Right atrium auricular region (tissue), 2 donors: Measurements from ENCODE around the gene ARAP2. TPM values are rescaled to one million over a fixed set of nuclear protein-coding genes. Genes with fewer than 3 reads are reported as not detected.

Source experiments
- DNase-seq: peaks from one replicate; pipeline ENCODE4 v3.0.0-alpha.2; 2019; ENCODE audit warnings: low spot score
- H3K27ac ChIP-seq, 2 donors: fragments of 200-600 bp; sonication (generic); 1 replicate in 1 of 2; 2 replicates in 1 of 2; pipeline ENCODE4 v1.5.1; 2016 to 2019
- H3K27me3 ChIP-seq, 2 donors: fragments of 200-600 bp; sonication (generic); one replicate each; pipeline versions ENCODE4 v1.5.1 to v1.6.0; 2017 to 2019
- H3K36me3 ChIP-seq: fragments of 200-600 bp; sonication (generic); one replicate; pipeline ENCODE4 v1.5.1; 2016
- H3K4me1 ChIP-seq, 2 donors: fragments of 200-600 bp; sonication (generic); one replicate each; pipeline versions ENCODE4 v1.5.1 to v1.6.0; 2017 to 2019
- H3K4me3 ChIP-seq, 2 donors: fragments of 200-600 bp; sonication (generic); 1 replicate in 1 of 2; 2 replicates in 1 of 2; pipeline ENCODE4 v1.5.1; 2017 to 2019; ENCODE audit warnings: mild to moderate bottlenecking in 1 of 2, moderate library complexity in 1 of 2
- H3K9me3 ChIP-seq, 2 donors: fragments of 200-600 bp; sonication (generic); one replicate each; pipeline ENCODE4 v1.5.1; 2019
- total RNA-seq, 2 donors: library from RNA; depleted of rRNA; stranded (reverse); fragments of >200 nt; gene quantifications; one replicate each; pipeline ENCODE4 v1.1.0, GENCODE V29; 2016
- TF ChIP-seq, protein P1 (sequence below), 2 donors: fragments of 200-600 bp; sonication (generic); IDR thresholded peaks; one replicate each; pipeline ENCODE4 v1.5.1; 2019; ENCODE audit warnings: antibody characterized with exemption in 2 of 2

Gene ARAP2
- total RNA-seq, 2 donors from 2014 or later: 5.7 to 10.1 TPM

DNA sequence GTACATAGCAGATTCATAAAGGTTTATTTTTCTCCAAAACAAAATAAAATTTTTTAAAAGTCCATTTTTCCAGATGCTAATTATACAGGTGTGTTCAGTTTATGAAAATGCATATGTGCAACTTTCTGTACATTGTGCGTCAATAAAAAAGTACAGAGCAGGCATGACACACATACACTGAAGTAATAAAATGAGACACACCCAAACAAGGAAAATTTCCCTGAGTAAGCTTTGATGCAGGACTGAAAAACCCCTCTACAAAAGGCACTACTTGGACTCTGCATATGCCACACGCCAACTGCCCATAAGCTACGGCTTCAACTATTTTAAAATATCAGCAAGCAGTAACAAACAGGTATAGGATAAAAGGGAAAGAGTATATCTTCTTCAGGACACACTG, 13.8 kb downstream of the ARAP2 start:
- no peaks in the 10 kb centered on the region for H3K4me1 ChIP-seq
- H3K4me3 ChIP-seq: no peak overlapping the region
- H3K9me3 ChIP-seq: peaks cover 0 to 4% of the 10 kb centered on the region in 2 donors
- TF ChIP-seq, protein P1, sequence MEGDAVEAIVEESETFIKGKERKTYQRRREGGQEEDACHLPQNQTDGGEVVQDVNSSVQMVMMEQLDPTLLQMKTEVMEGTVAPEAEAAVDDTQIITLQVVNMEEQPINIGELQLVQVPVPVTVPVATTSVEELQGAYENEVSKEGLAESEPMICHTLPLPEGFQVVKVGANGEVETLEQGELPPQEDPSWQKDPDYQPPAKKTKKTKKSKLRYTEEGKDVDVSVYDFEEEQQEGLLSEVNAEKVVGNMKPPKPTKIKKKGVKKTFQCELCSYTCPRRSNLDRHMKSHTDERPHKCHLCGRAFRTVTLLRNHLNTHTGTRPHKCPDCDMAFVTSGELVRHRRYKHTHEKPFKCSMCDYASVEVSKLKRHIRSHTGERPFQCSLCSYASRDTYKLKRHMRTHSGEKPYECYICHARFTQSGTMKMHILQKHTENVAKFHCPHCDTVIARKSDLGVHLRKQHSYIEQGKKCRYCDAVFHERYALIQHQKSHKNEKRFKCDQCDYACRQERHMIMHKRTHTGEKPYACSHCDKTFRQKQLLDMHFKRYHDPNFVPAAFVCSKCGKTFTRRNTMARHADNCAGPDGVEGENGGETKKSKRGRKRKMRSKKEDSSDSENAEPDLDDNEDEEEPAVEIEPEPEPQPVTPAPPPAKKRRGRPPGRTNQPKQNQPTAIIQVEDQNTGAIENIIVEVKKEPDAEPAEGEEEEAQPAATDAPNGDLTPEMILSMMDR (IDR thresholded peaks at IDR 0.05): no peak
- H3K27ac ChIP-seq: no peak overlapping the region
- no peaks in the 10 kb centered on the region for H3K27me3 ChIP-seq
- no peaks in the 10 kb centered on the region for H3K36me3 ChIP-seq
- no peak for DNase-seq

DNA sequence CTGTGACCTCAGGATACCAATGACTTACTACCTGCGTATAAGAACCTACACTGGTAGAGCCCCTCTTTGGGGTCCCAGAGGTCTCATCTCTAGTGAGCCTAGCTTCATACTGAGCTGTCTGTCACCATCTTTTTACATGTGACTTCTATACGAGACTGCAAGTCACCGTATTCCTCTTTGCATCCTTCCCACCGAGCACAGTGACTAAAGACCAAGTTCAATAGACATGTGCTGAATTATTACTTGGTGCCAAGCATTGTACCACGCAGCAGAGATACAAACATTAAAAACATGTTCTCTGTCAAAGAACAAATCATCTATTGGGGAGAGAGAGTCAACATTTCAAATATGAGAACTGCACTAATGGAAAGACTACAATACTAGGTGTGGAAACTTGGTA, 16.4 kb downstream of the ARAP2 start:
- Histone ChIP-seq H3K4me3 (no peak overlapping the region), H3K9me3 (no peaks in the 10 kb centered on the region), H3K36me3 (no peaks in the 10 kb centered on the region), H3K27me3 (no peaks in the 10 kb centered on the region), H3K4me1 (no peaks in the 10 kb centered on the region), H3K27ac (no peak overlapping the region)
- TF ChIP-seq, protein P1 (IDR thresholded peaks at IDR 0.05): no peak
- DNase-seq: no peak

- Histone ChIP-seq H3K27ac (no peak overlapping the region), H3K4me3 (no peak overlapping the region), H3K9me3 (no peaks in the 10 kb centered on the region), H3K4me1 (no peaks in the 10 kb centered on the region), H3K27me3 (no peaks in the 10 kb centered on the region), H3K36me3 (no peaks in the 10 kb centered on the region)
- TF ChIP-seq, protein P1 (IDR thresholded peaks at IDR 0.05): no peak
- DNase-seq: no peak
Measured at GRCh38 chr4:36226430-36227227, 17.7 kb downstream of the ARAP2 start.

GRCh38 chr4:36224972-36225903, 19.1 kb downstream of the ARAP2 start:
- no peak for DNase-seq
- no peaks in the 10 kb centered on the region for H3K4me1 ChIP-seq
- no peak overlapping the region for H3K27ac ChIP-seq
- no peaks in the 10 kb centered on the region for H3K36me3 ChIP-seq
- no peaks in the 10 kb centered on the region for H3K9me3 ChIP-seq
- TF ChIP-seq, protein P1 (IDR thresholded peaks at IDR 0.05): no peak
- no peak overlapping the region for H3K4me3 ChIP-seq
- H3K27me3 ChIP-seq: no peaks in the 10 kb centered on the region

DNA sequence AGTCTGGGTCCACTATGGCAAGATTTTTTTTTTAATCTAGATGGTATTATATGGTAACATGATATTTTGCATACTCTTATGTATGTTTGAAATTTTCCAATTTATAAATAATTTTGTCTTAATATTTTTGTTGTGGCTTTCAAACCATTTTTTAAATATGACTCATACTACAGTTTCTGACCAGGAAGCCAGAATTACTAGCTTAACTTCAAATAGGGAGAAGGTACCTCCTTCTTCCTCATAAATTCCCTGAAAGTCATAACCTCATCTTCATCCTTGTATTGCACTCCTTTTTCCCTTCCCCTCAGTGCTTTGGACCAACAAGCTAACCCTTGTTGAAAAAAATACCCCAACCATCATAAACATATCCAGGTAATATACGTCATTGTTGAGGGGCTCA, 21.6 kb downstream of the ARAP2 start:
- Histone ChIP-seq H3K27me3 (no peaks in the 10 kb centered on the region), H3K36me3 (no peaks in the 10 kb centered on the region), H3K9me3 (no peaks in the 10 kb centered on the region), H3K4me1 (no peaks in the 10 kb centered on the region), H3K27ac (no peak overlapping the region), H3K4me3 (no peak overlapping the region)
- TF ChIP-seq, protein P1 (IDR thresholded peaks at IDR 0.05): no peak
- DNase-seq: no peak
